Measurements from ENCODE around the gene UNC50.

DNA sequence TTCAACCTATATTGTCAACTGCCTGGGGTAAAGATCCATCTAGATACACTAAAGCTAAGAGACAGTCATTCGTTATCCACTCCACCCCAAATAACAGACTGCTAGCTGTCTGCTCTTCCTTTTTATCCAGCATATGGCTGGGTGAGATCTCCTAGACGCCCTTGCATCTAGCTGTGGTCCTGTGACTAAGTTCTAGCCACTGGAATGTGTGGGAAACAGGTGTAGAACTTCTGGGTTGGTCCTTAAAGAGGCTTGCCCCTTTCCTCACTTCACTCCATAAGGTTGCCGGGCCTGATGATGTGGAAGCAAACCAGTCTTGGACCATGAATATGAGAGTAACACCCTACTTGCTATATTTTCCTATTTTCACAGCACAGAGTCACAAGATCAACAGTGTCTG lies 3.3 kb upstream of the UNC50 start:
- TF ChIP-seq POLR2A (IDR thresholded peaks at IDR 0.05) (no peak), EP300 (IDR thresholded peaks at IDR 0.05; ENCODE audit: low read depth) (no peak)
- TF ChIP-seq, protein P1, sequence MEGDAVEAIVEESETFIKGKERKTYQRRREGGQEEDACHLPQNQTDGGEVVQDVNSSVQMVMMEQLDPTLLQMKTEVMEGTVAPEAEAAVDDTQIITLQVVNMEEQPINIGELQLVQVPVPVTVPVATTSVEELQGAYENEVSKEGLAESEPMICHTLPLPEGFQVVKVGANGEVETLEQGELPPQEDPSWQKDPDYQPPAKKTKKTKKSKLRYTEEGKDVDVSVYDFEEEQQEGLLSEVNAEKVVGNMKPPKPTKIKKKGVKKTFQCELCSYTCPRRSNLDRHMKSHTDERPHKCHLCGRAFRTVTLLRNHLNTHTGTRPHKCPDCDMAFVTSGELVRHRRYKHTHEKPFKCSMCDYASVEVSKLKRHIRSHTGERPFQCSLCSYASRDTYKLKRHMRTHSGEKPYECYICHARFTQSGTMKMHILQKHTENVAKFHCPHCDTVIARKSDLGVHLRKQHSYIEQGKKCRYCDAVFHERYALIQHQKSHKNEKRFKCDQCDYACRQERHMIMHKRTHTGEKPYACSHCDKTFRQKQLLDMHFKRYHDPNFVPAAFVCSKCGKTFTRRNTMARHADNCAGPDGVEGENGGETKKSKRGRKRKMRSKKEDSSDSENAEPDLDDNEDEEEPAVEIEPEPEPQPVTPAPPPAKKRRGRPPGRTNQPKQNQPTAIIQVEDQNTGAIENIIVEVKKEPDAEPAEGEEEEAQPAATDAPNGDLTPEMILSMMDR (IDR thresholded peaks at IDR 0.05), result no peak

All from transverse colon (tissue), 3 donors.